Measurements from ENCODE around the gene SLC25A51. TPM values are rescaled to one million over a fixed set of nuclear protein-coding genes. Genes with fewer than 3 reads are reported as not detected.

The SLC25A51 gene
- total RNA-seq, 1 donor from 2014 or later, result 32.5 TPM

- H3K27ac Mint-ChIP-seq (ENCODE audit: unreplicated experiment), result no peak overlapping the region
- H3K27me3 Mint-ChIP-seq (ENCODE audit: low read depth), result no peaks in the 10 kb centered on the region
Measured at GRCh38 chr9:37859043-37859442, 44.9 kb downstream of the SLC25A51 start.

GRCh38 chr9:37856551-37856950 is 47.4 kb downstream of the SLC25A51 start:
- TF ChIP-seq, protein P1, sequence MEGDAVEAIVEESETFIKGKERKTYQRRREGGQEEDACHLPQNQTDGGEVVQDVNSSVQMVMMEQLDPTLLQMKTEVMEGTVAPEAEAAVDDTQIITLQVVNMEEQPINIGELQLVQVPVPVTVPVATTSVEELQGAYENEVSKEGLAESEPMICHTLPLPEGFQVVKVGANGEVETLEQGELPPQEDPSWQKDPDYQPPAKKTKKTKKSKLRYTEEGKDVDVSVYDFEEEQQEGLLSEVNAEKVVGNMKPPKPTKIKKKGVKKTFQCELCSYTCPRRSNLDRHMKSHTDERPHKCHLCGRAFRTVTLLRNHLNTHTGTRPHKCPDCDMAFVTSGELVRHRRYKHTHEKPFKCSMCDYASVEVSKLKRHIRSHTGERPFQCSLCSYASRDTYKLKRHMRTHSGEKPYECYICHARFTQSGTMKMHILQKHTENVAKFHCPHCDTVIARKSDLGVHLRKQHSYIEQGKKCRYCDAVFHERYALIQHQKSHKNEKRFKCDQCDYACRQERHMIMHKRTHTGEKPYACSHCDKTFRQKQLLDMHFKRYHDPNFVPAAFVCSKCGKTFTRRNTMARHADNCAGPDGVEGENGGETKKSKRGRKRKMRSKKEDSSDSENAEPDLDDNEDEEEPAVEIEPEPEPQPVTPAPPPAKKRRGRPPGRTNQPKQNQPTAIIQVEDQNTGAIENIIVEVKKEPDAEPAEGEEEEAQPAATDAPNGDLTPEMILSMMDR (conservative IDR thresholded peaks at IDR 0.05), result no peak
- Mint-ChIP-seq H3K36me3 (ENCODE audit: low read depth) (peaks cover 3% of the 10 kb centered on the region), H3K27ac (ENCODE audit: unreplicated experiment) (no peak overlapping the region), H3K4me3 (no peak overlapping the region), H3K9me3 (no peaks in the 10 kb centered on the region), H3K4me1 (no peaks in the 10 kb centered on the region), H3K27me3 (ENCODE audit: low read depth) (no peaks in the 10 kb centered on the region)
- no peak for DNase-seq (ENCODE audit: low read depth, low spot score)

More at GRCh38 chr9:37859043-37859442, 44.9 kb downstream of the SLC25A51 start:
- Mint-ChIP-seq H3K9me3 (no peaks in the 10 kb centered on the region), H3K4me3 (no peak overlapping the region), H3K4me1 (no peaks in the 10 kb centered on the region), H3K36me3 (ENCODE audit: low read depth) (peaks cover 6% of the 10 kb centered on the region)
- DNase-seq (ENCODE audit: low read depth, low spot score), result no peak
- TF ChIP-seq, protein P1 (conservative IDR thresholded peaks at IDR 0.05), result no peak

DNA sequence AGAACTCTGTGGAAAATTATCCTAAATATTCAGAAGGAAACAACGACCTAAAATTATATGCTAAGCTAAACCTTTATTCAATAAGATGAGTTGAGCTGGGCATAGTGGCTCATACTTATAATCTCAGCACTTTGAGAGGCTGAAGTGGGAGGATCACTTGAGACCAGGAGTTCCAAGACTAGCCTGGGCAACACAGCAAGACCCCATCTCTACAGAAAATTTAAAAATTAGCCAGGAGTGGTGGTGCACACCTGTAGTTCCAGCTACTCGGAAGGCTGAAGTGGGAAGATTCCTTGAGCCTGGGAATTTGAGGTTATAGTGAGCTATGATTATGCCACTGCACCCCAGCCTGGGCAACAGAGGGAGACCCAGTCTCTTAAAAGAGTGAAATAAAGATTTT is 51.7 kb downstream of the SLC25A51 start:
- Mint-ChIP-seq H3K27me3 (ENCODE audit: low read depth) (no peaks in the 10 kb centered on the region), H3K9me3 (peaks cover 2% of the 10 kb centered on the region), H3K27ac (ENCODE audit: unreplicated experiment) (no peak overlapping the region), H3K36me3 (ENCODE audit: low read depth) (peaks cover 18% of the 10 kb centered on the region), H3K4me3 (no peak overlapping the region), H3K4me1 (no peaks in the 10 kb centered on the region)
- no peak for DNase-seq (ENCODE audit: low read depth, low spot score)
- TF ChIP-seq, protein P1 (conservative IDR thresholded peaks at IDR 0.05), result no peak

- H3K4me3 Mint-ChIP-seq, result no peak overlapping the region
- no peak overlapping the region for H3K27ac Mint-ChIP-seq (ENCODE audit: unreplicated experiment)
- H3K4me1 Mint-ChIP-seq, result peaks cover 3% of the 10 kb centered on the region
- H3K9me3 Mint-ChIP-seq, result no peaks in the 10 kb centered on the region
- DNase-seq (ENCODE audit: low read depth, low spot score), result no peak
- no peaks in the 10 kb centered on the region for H3K27me3 Mint-ChIP-seq (ENCODE audit: low read depth)
- TF ChIP-seq, protein P1 (conservative IDR thresholded peaks at IDR 0.05), result no peak
- H3K36me3 Mint-ChIP-seq (ENCODE audit: low read depth), result no peaks in the 10 kb centered on the region
Measured at GRCh38 chr9:37840560-37841194, 63.2 kb downstream of the SLC25A51 start.

DNA sequence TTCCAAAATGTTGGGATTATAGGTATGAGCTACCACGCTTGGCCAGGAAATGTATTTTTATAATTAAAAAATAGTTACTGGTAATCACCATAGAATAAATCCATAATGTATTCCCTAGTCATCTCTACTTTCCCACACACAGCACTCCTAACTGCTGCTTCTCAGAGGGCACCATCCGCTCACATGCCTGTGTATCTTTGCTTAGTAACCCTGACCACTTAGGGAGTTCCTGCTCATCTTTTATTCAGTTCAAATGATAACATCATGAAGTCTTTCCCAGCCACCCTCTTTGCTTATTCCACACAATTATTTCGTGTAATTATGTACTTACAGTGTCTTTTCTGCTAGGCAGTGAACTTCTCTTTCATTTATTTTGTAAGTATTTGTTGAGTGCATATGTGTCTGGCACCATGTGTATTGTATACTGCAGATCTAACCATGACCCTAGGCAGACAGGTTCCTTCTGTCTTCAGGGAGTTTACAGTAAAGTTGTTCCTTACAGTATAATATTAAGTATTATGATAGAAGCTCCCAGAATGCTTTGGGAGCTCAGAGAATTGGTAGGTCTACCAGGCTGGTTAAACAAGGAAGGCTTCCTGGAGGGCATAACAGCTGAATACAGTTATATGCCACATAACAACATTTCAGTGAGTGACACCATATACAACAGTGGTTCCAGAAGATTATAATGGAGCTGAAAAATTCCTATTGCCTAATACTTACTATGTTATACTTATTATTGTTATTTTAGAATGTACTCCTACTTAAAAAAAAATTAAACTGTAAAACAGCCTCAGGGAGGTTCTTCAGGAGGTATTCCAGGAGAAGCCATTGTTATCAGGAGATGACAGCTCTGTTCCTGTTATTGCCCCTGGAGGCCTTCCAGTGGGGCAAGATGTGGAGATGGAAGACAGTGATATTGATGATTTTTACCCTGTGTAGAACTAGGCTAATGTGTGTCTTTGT is 64.1 kb downstream of the SLC25A51 start:
- Mint-ChIP-seq H3K4me3 (no peak overlapping the region), H3K36me3 (ENCODE audit: low read depth) (no peaks in the 10 kb centered on the region), H3K4me1 (peaks cover 3% of the 10 kb centered on the region), H3K27ac (ENCODE audit: unreplicated experiment) (no peak overlapping the region), H3K9me3 (no peaks in the 10 kb centered on the region), H3K27me3 (ENCODE audit: low read depth) (no peaks in the 10 kb centered on the region)
- no peak for DNase-seq (ENCODE audit: low read depth, low spot score)
- TF ChIP-seq, protein P1 (conservative IDR thresholded peaks at IDR 0.05), result no peak

Other genes with a start within 250 kb of the SLC25A51 start
- 9.5 and 9.8 TPM in 2 replicates for gene TRMT10B, start 150.3 kb downstream of the SLC25A51 start, total RNA-seq
- gene EXOSC3, start 119.1 kb downstream of the SLC25A51 start, total RNA-seq, result 82.2 and 87.4 TPM in 2 replicates
- gene DCAF10, start 103.3 kb downstream of the SLC25A51 start, total RNA-seq, result 22.7 and 25.1 TPM in 2 replicates
- 4.6 and 4.8 TPM in 2 replicates for gene SHB, start 165.1 kb upstream of the SLC25A51 start, total RNA-seq

Measured in neural crest cell (in vitro differentiated cells).